DOHH2 (cell line): ENCODE results near the gene DSCAML1.

Experiments used
- H3F3A ChIP-seq: fragments of 200-600 bp; sonication (generic), shearing (Covaris generic); 2 replicates; pipeline ENCODE4 v1.6.0; 2016; ENCODE audit warnings: antibody characterized with exemption, mild to moderate bottlenecking; ENCODE audit not compliant: control insufficient read depth, insufficient read depth
- H3K27ac ChIP-seq: fragments of 200-600 bp; sonication (generic); 2 replicates; pipeline ENCODE4 v1.5.1; 2014; ENCODE audit warnings: low read depth, mild to moderate bottlenecking, low read length, moderate library complexity
- H3K27me3 ChIP-seq: fragments of 200-600 bp; sonication (generic); 2 replicates; pipeline ENCODE4 v1.6.1; 2014; ENCODE audit warnings: mild to moderate bottlenecking, low read length, mixed read lengths; ENCODE audit not compliant: control insufficient read depth
- H3K36me3 ChIP-seq: fragments of 200-600 bp; sonication (generic); 2 replicates; pipeline ENCODE4 v1.6.1; 2014; ENCODE audit warnings: mild to moderate bottlenecking, low read length, moderate library complexity, mixed read lengths; ENCODE audit not compliant: control insufficient read depth
- H3K4me1 ChIP-seq: fragments of 200-600 bp; sonication (generic); 2 replicates; pipeline ENCODE4 v1.6.1; 2014; ENCODE audit warnings: mild to moderate bottlenecking, low read length, mixed read lengths; ENCODE audit not compliant: control insufficient read depth
- H3K4me2 ChIP-seq: fragments of 200-600 bp; sonication (generic); 2 replicates; pipeline ENCODE4 v1.6.0; 2014; ENCODE audit warnings: mild to moderate bottlenecking, low read length, moderate library complexity
- H3K4me3 ChIP-seq: fragments of 200-600 bp; sonication (generic); 2 replicates; pipeline ENCODE4 v1.5.1; 2014; ENCODE audit warnings: mild to moderate bottlenecking, low read length, mixed read lengths
- H3K79me2 ChIP-seq: fragments of 200-600 bp; sonication (generic); 2 replicates; pipeline ENCODE4 v1.6.1; 2014; ENCODE audit warnings: mild to moderate bottlenecking, low read length, mixed read lengths; ENCODE audit not compliant: control insufficient read depth
- H3K9me2 ChIP-seq: fragments of 200-600 bp; sonication (generic); replicated peaks from 2 replicates; pipeline ENCODE4 v1.6.1; 2014; ENCODE audit warnings: mild to moderate bottlenecking, low read length, mixed read lengths; ENCODE audit not compliant: control insufficient read depth
- H3K9me3 ChIP-seq: fragments of 200-600 bp; sonication (generic); 2 replicates; pipeline ENCODE4 v1.6.1; 2014; ENCODE audit warnings: antibody characterized with exemption, low read length, mixed read lengths; ENCODE audit not compliant: control insufficient read depth, insufficient read depth
- H4K20me1 ChIP-seq: fragments of 200-600 bp; sonication (generic); 2 replicates; pipeline ENCODE4 v1.6.0; 2014; ENCODE audit warnings: low read depth, mild to moderate bottlenecking, antibody characterized with exemption, low read length, moderate library complexity; ENCODE audit not compliant: control insufficient read depth, insufficient read depth
- CTCF ChIP-seq: fragments of 200-600 bp; sonication (generic); IDR thresholded peaks from one replicate; pipeline ENCODE4 v1.5.1; 2014; ENCODE audit warnings: antibody characterized with exemption, mild to moderate bottlenecking, low read depth, low read length; ENCODE audit not compliant: poor library complexity, severe bottlenecking
- EZH2phosphoT487 ChIP-seq: fragments of 200-600 bp; sonication (generic); IDR thresholded peaks from 2 replicates; pipeline ENCODE4 v1.6.1; 2017; ENCODE audit warnings: borderline replicate concordance, mild to moderate bottlenecking, antibody characterized with exemption, low read length, moderate library complexity, mixed read lengths

The DSCAML1 gene

GRCh38 chr11:117478926-117479325 is 318.1 kb downstream of the DSCAML1 start:
- Histone ChIP-seq H3K9me2 (no peaks in the 10 kb centered on the region), H3K27me3 (no peaks in the 10 kb centered on the region), H3K4me2 (no peak overlapping the region), H3K4me1 (no peaks in the 10 kb centered on the region), H4K20me1 (no peaks in the 10 kb centered on the region), H3K79me2 (no peaks in the 10 kb centered on the region), H3F3A (no peaks in the 10 kb centered on the region), H3K36me3 (no peaks in the 10 kb centered on the region), H3K9me3 (no peaks in the 10 kb centered on the region), H3K4me3 (no peak overlapping the region), H3K27ac (no peak overlapping the region)
- TF ChIP-seq EZH2phosphoT487 (no peak), CTCF (no peak)

GRCh38 chr11:117478126-117478860 is 318.7 kb downstream of the DSCAML1 start:
- Histone ChIP-seq H3K9me2 (no peaks in the 10 kb centered on the region), H3K4me1 (no peaks in the 10 kb centered on the region), H3K79me2 (no peaks in the 10 kb centered on the region), H3K36me3 (no peaks in the 10 kb centered on the region), H3K4me2 (no peak overlapping the region), H3F3A (no peaks in the 10 kb centered on the region), H4K20me1 (no peaks in the 10 kb centered on the region), H3K27me3 (no peaks in the 10 kb centered on the region), H3K9me3 (no peaks in the 10 kb centered on the region), H3K4me3 (no peak overlapping the region), H3K27ac (no peak overlapping the region)
- TF ChIP-seq CTCF (no peak), EZH2phosphoT487 (no peak)

- Histone ChIP-seq H3K9me3 (no peaks in the 10 kb centered on the region), H3F3A (no peaks in the 10 kb centered on the region), H3K9me2 (no peaks in the 10 kb centered on the region), H3K4me2 (no peak overlapping the region), H3K4me1 (no peaks in the 10 kb centered on the region), H3K36me3 (no peaks in the 10 kb centered on the region), H3K27ac (no peak overlapping the region), H3K4me3 (no peak overlapping the region), H4K20me1 (no peaks in the 10 kb centered on the region), H3K27me3 (no peaks in the 10 kb centered on the region), H3K79me2 (no peaks in the 10 kb centered on the region)
- no peak for TF ChIP-seq CTCF
- no peak for TF ChIP-seq EZH2phosphoT487
Observed at GRCh38 chr11:117477721-117478120, 319.3 kb downstream of the DSCAML1 start.
